ENCODE data around the gene DNAJC7. TPM values are rescaled to one million over a fixed set of nuclear protein-coding genes. Genes with fewer than 3 reads are reported as not detected.

The DNAJC7 gene
- total RNA-seq, 1 donor from 2014 or later = 124 TPM

- Mint-ChIP-seq H3K27ac (ENCODE audit: unreplicated experiment) (no peak overlapping the region), H3K36me3 (ENCODE audit: unreplicated experiment) (no peaks in the 10 kb centered on the region), H3K27me3 (ENCODE audit: unreplicated experiment) (peaks cover 9% of the 10 kb centered on the region), H3K4me3 (ENCODE audit: unreplicated experiment) (no peak overlapping the region), H3K9me3 (ENCODE audit: unreplicated experiment) (peaks cover 1% of the 10 kb centered on the region), H3K4me1 (ENCODE audit: low read depth, unreplicated experiment) (peaks cover 3% of the 10 kb centered on the region)
- TF ChIP-seq CTCF (IDR thresholded peaks at IDR 0.05; ENCODE audit: partially characterized antibody, unreplicated experiment) = no peak
- no peak for DNase-seq
These were observed 43.0 kb upstream of the DNAJC7 start for GRCh38 chr17:42060231-42060630.

- no peak overlapping the region for H3K27ac Mint-ChIP-seq (ENCODE audit: unreplicated experiment)
- no peak for DNase-seq
- H3K4me1 Mint-ChIP-seq (ENCODE audit: low read depth, unreplicated experiment) = peaks cover 3% of the 10 kb centered on the region
- H3K27me3 Mint-ChIP-seq (ENCODE audit: unreplicated experiment) = peaks cover 9% of the 10 kb centered on the region
- H3K4me3 Mint-ChIP-seq (ENCODE audit: unreplicated experiment) = no peak overlapping the region
- no peak for TF ChIP-seq CTCF (IDR thresholded peaks at IDR 0.05; ENCODE audit: partially characterized antibody, unreplicated experiment)
- H3K36me3 Mint-ChIP-seq (ENCODE audit: unreplicated experiment) = no peaks in the 10 kb centered on the region
- H3K9me3 Mint-ChIP-seq (ENCODE audit: unreplicated experiment) = peaks cover 1% of the 10 kb centered on the region
These were observed 42.6 kb upstream of the DNAJC7 start for GRCh38 chr17:42059815-42060214.

GRCh38 chr17:42058063-42058462, 40.8 kb upstream of the DNAJC7 start:
- Mint-ChIP-seq H3K27ac (ENCODE audit: unreplicated experiment) (no peak overlapping the region), H3K27me3 (ENCODE audit: unreplicated experiment) (peaks cover 6% of the 10 kb centered on the region), H3K36me3 (ENCODE audit: unreplicated experiment) (no peaks in the 10 kb centered on the region), H3K4me1 (ENCODE audit: low read depth, unreplicated experiment) (peaks cover 3% of the 10 kb centered on the region), H3K4me3 (ENCODE audit: unreplicated experiment) (no peak overlapping the region), H3K9me3 (ENCODE audit: unreplicated experiment) (peaks cover 1% of the 10 kb centered on the region)
- no peak for DNase-seq
- no peak for TF ChIP-seq CTCF (IDR thresholded peaks at IDR 0.05; ENCODE audit: partially characterized antibody, unreplicated experiment)

- no peak for DNase-seq
- no peaks in the 10 kb centered on the region for H3K4me1 Mint-ChIP-seq (ENCODE audit: low read depth, unreplicated experiment)
- no peak overlapping the region for H3K27ac Mint-ChIP-seq (ENCODE audit: unreplicated experiment)
- H3K27me3 Mint-ChIP-seq (ENCODE audit: unreplicated experiment) = peaks cover 12% of the 10 kb centered on the region
- no peak overlapping the region for H3K4me3 Mint-ChIP-seq (ENCODE audit: unreplicated experiment)
- no peak for TF ChIP-seq CTCF (IDR thresholded peaks at IDR 0.05; ENCODE audit: partially characterized antibody, unreplicated experiment)
- peaks cover 3% of the 10 kb centered on the region for H3K9me3 Mint-ChIP-seq (ENCODE audit: unreplicated experiment)
- no peaks in the 10 kb centered on the region for H3K36me3 Mint-ChIP-seq (ENCODE audit: unreplicated experiment)
These were observed 39.4 kb upstream of the DNAJC7 start for GRCh38 chr17:42056635-42057034.

GRCh38 chr17:42055496-42055895, 38.3 kb upstream of the DNAJC7 start:
- H3K4me3 Mint-ChIP-seq (ENCODE audit: unreplicated experiment) = no peak overlapping the region
- H3K27ac Mint-ChIP-seq (ENCODE audit: unreplicated experiment) = no peak overlapping the region

More at GRCh38 chr17:42055496-42055895, 38.3 kb upstream of the DNAJC7 start:
- Mint-ChIP-seq H3K36me3 (ENCODE audit: unreplicated experiment) (no peaks in the 10 kb centered on the region), H3K4me1 (ENCODE audit: low read depth, unreplicated experiment) (no peaks in the 10 kb centered on the region), H3K9me3 (ENCODE audit: unreplicated experiment) (peaks cover 2% of the 10 kb centered on the region), H3K27me3 (ENCODE audit: unreplicated experiment) (peaks cover 17% of the 10 kb centered on the region)
- no peak for DNase-seq
- no peak for TF ChIP-seq CTCF (IDR thresholded peaks at IDR 0.05; ENCODE audit: partially characterized antibody, unreplicated experiment)

All from glutamatergic neuron (in vitro differentiated cells).